SU-DHL-6 (cell line): ENCODE results near the gene C11orf58.

ENCODE experiments used
- H2AFZ ChIP-seq: fragments of 200-600 bp; sonication (generic); 2 replicates; pipeline ENCODE4 v1.6.1; 2014; ENCODE audit warnings: low read depth, mild to moderate bottlenecking, moderate library complexity, mixed read lengths, antibody characterized with exemption, low read length; ENCODE audit not compliant: severe bottlenecking
- H3F3A ChIP-seq: fragments of 200-600 bp; shearing (Covaris generic); 2 replicates; pipeline ENCODE4 v1.6.0; 2016; ENCODE audit warnings: antibody characterized with exemption, mild to moderate bottlenecking; ENCODE audit not compliant: insufficient read depth
- H3K27ac ChIP-seq: fragments of 200-600 bp; sonication (generic); 2 replicates; pipeline ENCODE4 v1.5.1; 2016; ENCODE audit warnings: low read depth, mild to moderate bottlenecking, low read length, moderate library complexity, mixed read lengths
- H3K27me3 ChIP-seq: fragments of 200-600 bp; sonication (generic), shearing (Covaris generic); 2 replicates; pipeline ENCODE4 v1.6.0; 2014; ENCODE audit warnings: mild to moderate bottlenecking, low read length
- H3K36me3 ChIP-seq: fragments of 200-600 bp; sonication (generic); 2 replicates; pipeline ENCODE4 v1.6.1; 2014; ENCODE audit warnings: mild to moderate bottlenecking, low read length, mixed read lengths
- H3K4me2 ChIP-seq: fragments of 300-600, 200-600 bp; shearing (Covaris generic), sonication (generic); 2 replicates; pipeline ENCODE4 v1.6.0; 2014; ENCODE audit warnings: low read length, low read depth, mild to moderate bottlenecking; ENCODE audit not compliant: poor library complexity, severe bottlenecking
- H3K4me3 ChIP-seq: fragments of 200-600 bp; sonication (generic); 2 replicates; pipeline ENCODE4 v1.5.1; 2014; ENCODE audit warnings: antibody characterized with exemption, low read length, mild to moderate bottlenecking, mixed read lengths; ENCODE audit not compliant: insufficient read depth, poor library complexity, severe bottlenecking
- H3K79me2 ChIP-seq: fragments of 200-600 bp; sonication (generic); 2 replicates; pipeline ENCODE4 v1.6.1; 2014; ENCODE audit warnings: mild to moderate bottlenecking, low read length, moderate library complexity; ENCODE audit not compliant: insufficient read depth
- H3K9ac ChIP-seq: fragments of 200-600 bp; sonication (generic); 2 replicates; pipeline ENCODE4 v1.7.0; 2014; ENCODE audit warnings: mild to moderate bottlenecking, low read length
- H3K9me2 ChIP-seq: fragments of 200-600 bp; sonication (generic); replicated peaks from 2 replicates; pipeline ENCODE4 v1.6.1; 2014; ENCODE audit warnings: low read length; ENCODE audit not compliant: insufficient read depth
- H3K9me3 ChIP-seq: fragments of 200-600 bp; sonication (generic); 2 replicates; pipeline ENCODE4 v1.6.1; 2014; ENCODE audit warnings: low read length, mixed read lengths; ENCODE audit not compliant: insufficient read depth
- H4K20me1 ChIP-seq: fragments of 200-600 bp; sonication (generic); 2 replicates; pipeline ENCODE4 v1.6.1; 2014; ENCODE audit warnings: low read depth, mild to moderate bottlenecking, antibody characterized with exemption, low read length, moderate library complexity, mixed read lengths
- CTCF ChIP-seq: fragments of 200-600 bp; sonication (generic); IDR thresholded peaks from one replicate; pipeline ENCODE4 v1.5.1; 2017; ENCODE audit warnings: antibody characterized with exemption, mild to moderate bottlenecking, low read length, moderate library complexity; ENCODE audit not compliant: insufficient read depth, poor library complexity, severe bottlenecking
- EZH2phosphoT487 ChIP-seq: fragments of 200-600 bp; sonication (generic), shearing (Covaris generic); conservative IDR thresholded peaks from 2 replicates; pipeline ENCODE4 v1.6.1; 2018; ENCODE audit warnings: mild to moderate bottlenecking, antibody characterized with exemption, low read length, moderate library complexity, mixed read lengths

Gene C11orf58

GRCh38 chr11:16778876-16779275 is 40.4 kb downstream of the C11orf58 start:
- no peak overlapping the region for H3K27ac ChIP-seq
- H2AFZ ChIP-seq: no peak overlapping the region
- no peaks in the 10 kb centered on the region for H3K9me3 ChIP-seq
- H3K9me2 ChIP-seq: no peaks in the 10 kb centered on the region
- no peaks in the 10 kb centered on the region for H3K36me3 ChIP-seq
- no peaks in the 10 kb centered on the region for H4K20me1 ChIP-seq
- H3K27me3 ChIP-seq: no peaks in the 10 kb centered on the region
- no peak overlapping the region for H3K4me3 ChIP-seq
- TF ChIP-seq EZH2phosphoT487: no peak
- no peak for TF ChIP-seq CTCF
- no peaks in the 10 kb centered on the region for H3K79me2 ChIP-seq
- H3K4me2 ChIP-seq: no peak overlapping the region
- no peak overlapping the region for H3K9ac ChIP-seq
- H3F3A ChIP-seq: no peaks in the 10 kb centered on the region

GRCh38 chr11:16779436-16779835 is 41.0 kb downstream of the C11orf58 start:
- no peak overlapping the region for H3K4me3 ChIP-seq
- H3K9me2 ChIP-seq: no peaks in the 10 kb centered on the region
- H3F3A ChIP-seq: no peaks in the 10 kb centered on the region
- H3K36me3 ChIP-seq: no peaks in the 10 kb centered on the region
- no peaks in the 10 kb centered on the region for H4K20me1 ChIP-seq
- H3K4me2 ChIP-seq: no peak overlapping the region
- H3K79me2 ChIP-seq: no peaks in the 10 kb centered on the region
- TF ChIP-seq CTCF (no peak), EZH2phosphoT487 (no peak)
- no peak overlapping the region for H2AFZ ChIP-seq
- H3K9ac ChIP-seq: no peak overlapping the region
- no peaks in the 10 kb centered on the region for H3K27me3 ChIP-seq
- no peaks in the 10 kb centered on the region for H3K9me3 ChIP-seq
- no peak overlapping the region for H3K27ac ChIP-seq

- H3K27me3 ChIP-seq: no peaks in the 10 kb centered on the region
- H3K79me2 ChIP-seq: no peaks in the 10 kb centered on the region
- TF ChIP-seq EZH2phosphoT487 (no peak), CTCF (no peak)
- no peak overlapping the region for H3K27ac ChIP-seq
- no peaks in the 10 kb centered on the region for H3F3A ChIP-seq
- H3K9me3 ChIP-seq: no peaks in the 10 kb centered on the region
- no peak overlapping the region for H3K4me3 ChIP-seq
- no peak overlapping the region for H3K4me2 ChIP-seq
- H3K9me2 ChIP-seq: no peaks in the 10 kb centered on the region
- H4K20me1 ChIP-seq: no peaks in the 10 kb centered on the region
- no peak overlapping the region for H3K9ac ChIP-seq
- H2AFZ ChIP-seq: no peak overlapping the region
- no peaks in the 10 kb centered on the region for H3K36me3 ChIP-seq
These were observed 41.7 kb downstream of the C11orf58 start for GRCh38 chr11:16780146-16780545.
